Urothelium cell line (cell line): Measurements from ENCODE around the gene TSPAN6.

Experiments used
- DNase-seq: peaks from one replicate; pipeline ENCODE4 v3.0.0; 2011; ENCODE audit warnings: low spot score, mixed read lengths
- FAIRE-seq: peaks from 2 replicates; lab custom pipeline; 2011; peaks lifted over from hg19 to GRCh38; lab: Jason Lieb, UNC

The TSPAN6 gene

DNA sequence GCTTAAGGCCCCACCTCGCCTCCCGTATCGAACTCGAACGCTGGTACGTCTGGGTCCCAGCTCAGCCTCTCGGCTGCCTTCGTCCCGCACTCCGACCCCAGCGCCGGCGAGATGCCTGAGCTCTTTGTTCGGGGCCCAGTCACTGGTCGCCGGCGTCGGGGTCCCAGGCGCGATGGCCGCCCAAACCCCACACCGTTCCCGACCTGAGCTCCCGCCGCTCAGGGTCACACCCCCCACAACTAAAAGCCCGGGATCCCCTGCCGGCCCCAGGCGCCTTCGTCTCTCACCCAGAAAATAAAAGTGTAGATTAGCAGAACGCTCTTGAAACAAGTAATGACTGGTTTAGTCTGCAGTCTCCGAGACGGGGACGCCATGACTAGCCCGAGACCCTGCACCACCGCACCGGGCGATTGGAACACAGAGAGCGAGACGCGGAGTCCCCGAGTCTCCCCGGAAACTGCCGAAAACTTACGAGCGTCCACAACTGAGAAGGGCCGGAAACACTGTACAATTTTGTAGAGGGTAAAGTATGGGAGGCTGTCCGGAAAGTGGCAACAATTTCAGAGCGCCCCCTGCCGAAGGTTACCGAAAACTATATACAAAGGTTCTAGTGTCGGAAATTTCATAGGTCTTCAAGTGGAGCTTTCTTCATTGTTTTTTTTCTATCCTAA, at the start of gene TSPAN6:
TSS of gene TSPAN6 (minus strand) at position 486 of the 671 bp plus-strand sequence. CDS start at position 374, 112 bp downstream.
- FAIRE-seq: no peak
- peak; percentile 81 for DNase-seq

DNA sequence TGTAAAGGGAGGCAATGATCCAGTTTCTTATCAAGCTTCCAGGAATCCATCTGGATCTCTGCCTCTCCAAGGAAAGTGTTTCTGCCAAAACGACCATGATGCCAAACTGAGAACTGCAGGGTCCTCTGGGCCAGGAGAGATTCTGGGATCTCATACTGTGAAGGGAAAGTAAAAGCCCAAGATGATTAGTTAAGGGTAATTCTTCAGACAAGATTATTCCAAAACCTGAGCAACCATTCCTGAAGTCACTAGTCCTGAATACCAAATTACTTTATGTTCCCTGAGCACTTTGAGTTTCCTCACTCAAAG, 49.3 kb upstream of the TSPAN6 start:
- DNase-seq: no peak
- FAIRE-seq: no peak

GRCh38 chrX:100685284-100685996, 48.8 kb upstream of the TSPAN6 start:
- FAIRE-seq (no peak), DNase-seq (peak; percentile 65)

- no peak for DNase-seq
Observed at GRCh38 chrX:100682939-100683338, 46.3 kb upstream of the TSPAN6 start.

DNA sequence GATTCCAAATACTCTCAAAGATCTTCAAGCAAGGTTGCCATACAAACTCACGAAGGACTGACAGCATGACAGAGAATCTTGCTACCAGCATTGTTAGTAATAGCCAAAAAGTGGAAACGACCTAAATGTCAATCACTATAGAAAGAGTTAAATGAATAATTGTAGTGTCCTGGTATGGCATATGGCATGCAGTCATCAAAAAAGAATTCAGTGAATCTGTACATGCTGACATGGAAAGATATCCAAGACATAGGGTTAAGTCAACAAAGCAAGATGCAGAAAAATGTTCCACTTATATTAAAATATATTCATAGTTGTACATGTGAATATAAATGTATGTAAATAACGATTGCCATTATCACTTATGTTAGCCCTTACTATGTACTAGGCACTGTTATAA, 45.0 kb upstream of the TSPAN6 start:
- no peak for DNase-seq

More at GRCh38 chrX:100682939-100683338, 46.3 kb upstream of the TSPAN6 start:
- FAIRE-seq: no peak

DNA sequence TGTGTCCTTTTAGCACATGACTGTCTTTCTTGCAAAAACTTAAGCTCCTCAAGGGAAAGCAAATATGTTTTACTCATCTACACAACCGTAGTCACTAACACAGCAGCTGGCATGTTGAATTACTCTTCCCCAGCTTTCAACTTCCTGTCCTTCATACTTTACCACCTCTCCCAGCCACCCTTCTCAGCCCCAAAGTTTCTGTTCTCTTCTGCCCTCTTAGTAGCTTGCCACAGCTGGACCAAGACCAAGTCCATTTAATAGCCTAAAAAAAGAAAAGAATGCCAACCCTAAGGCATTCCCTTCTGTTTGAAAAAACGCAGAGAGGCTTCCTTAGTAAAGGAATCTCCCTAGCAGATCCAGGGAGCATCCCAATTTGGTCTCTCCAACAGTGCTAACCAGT, 44.1 kb upstream of the TSPAN6 start:
- FAIRE-seq: no peak
- DNase-seq: no peak

More for the DNA sequence above, 45.0 kb upstream of the TSPAN6 start:
- no peak for FAIRE-seq

GRCh38 chrX:100677611-100678181, 41.1 kb upstream of the TSPAN6 start:
- no peak for FAIRE-seq

GRCh38 chrX:100674705-100675104, 38.1 kb upstream of the TSPAN6 start:
- no peak for FAIRE-seq

More at GRCh38 chrX:100677611-100678181, 41.1 kb upstream of the TSPAN6 start:
- no peak for DNase-seq

GRCh38 chrX:100673397-100673953, 36.9 kb upstream of the TSPAN6 start:
- DNase-seq: no peak

More at GRCh38 chrX:100674705-100675104, 38.1 kb upstream of the TSPAN6 start:
- no peak for DNase-seq

DNA sequence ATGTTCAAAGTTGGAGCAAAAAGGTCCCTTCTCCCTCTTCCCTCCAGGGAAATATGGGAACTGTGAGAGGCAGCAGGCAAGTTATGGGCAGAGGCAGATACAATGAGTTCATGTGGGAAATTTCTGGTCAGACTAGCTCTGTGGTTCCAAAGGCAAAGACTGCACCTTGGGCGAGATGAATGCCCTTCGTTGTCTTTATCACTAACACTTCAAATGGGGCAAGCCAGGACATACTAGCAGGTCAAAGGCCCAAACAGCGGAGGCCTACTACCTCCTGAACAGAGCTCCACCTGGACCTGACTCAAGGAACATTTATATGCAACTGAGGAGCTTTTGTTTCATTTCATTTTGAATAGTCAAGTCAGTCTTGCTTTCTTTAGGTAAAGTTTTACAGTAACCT, 36.4 kb upstream of the TSPAN6 start:
- FAIRE-seq (no peak), DNase-seq (no peak)

More at GRCh38 chrX:100673397-100673953, 36.9 kb upstream of the TSPAN6 start:
- FAIRE-seq: no peak

- FAIRE-seq (no peak), DNase-seq (no peak)
Observed at GRCh38 chrX:100663642-100664041, 27.0 kb upstream of the TSPAN6 start.

GRCh38 chrX:100662796-100663195, 26.2 kb upstream of the TSPAN6 start:
- no peak for FAIRE-seq
- DNase-seq: no peak

GRCh38 chrX:100662170-100662569, 25.6 kb upstream of the TSPAN6 start:
- DNase-seq (no peak), FAIRE-seq (no peak)

GRCh38 chrX:100659431-100660137, 23.0 kb upstream of the TSPAN6 start:
- no peak for FAIRE-seq
- DNase-seq: no peak

GRCh38 chrX:100658941-100659381, 22.4 kb upstream of the TSPAN6 start:
- no peak for DNase-seq
- no peak for FAIRE-seq

- DNase-seq: peak; percentile 23
- no peak for FAIRE-seq
Observed at GRCh38 chrX:100654261-100654660, 17.7 kb upstream of the TSPAN6 start.

- FAIRE-seq (no peak), DNase-seq (no peak)
Observed at GRCh38 chrX:100652266-100652665, 15.7 kb upstream of the TSPAN6 start.

GRCh38 chrX:100650841-100651240, 14.2 kb upstream of the TSPAN6 start:
- DNase-seq: no peak

GRCh38 chrX:100649550-100650356, 13.1 kb upstream of the TSPAN6 start:
- DNase-seq (no peak), FAIRE-seq (no peak)

More at GRCh38 chrX:100650841-100651240, 14.2 kb upstream of the TSPAN6 start:
- FAIRE-seq: no peak
